ENCODE measurements around the gene TMEM204.

DNA sequence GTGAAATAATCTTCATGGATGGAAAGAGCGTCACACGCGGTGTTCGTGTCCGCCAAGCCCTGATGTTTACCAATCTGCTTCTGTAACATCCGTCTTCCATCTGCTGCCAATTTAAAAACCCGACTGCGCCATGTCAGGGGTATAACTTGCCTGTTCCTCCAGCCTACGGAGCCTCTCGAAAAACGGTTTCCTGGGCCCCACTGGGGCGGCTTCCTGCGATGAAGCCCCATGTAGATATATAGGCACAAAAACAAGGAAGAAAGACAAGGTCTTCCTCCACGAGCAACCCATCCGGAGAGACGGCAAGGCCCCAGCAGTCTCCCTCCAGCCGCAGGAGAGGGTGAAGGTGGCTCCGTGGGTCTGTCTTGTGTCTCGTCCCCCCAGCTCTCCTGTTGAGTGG lies 44.8 kb upstream of the TMEM204 start, which contains the start of gene PTX4:
- no peak for TF ChIP-seq REST (IDR thresholded peaks at IDR 0.05; ENCODE audit: low read depth)
- TF ChIP-seq, protein P1, sequence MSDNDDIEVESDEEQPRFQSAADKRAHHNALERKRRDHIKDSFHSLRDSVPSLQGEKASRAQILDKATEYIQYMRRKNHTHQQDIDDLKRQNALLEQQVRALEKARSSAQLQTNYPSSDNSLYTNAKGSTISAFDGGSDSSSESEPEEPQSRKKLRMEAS (IDR thresholded peaks at IDR 0.05) = no peak
- TF ChIP-seq YY1 (IDR thresholded peaks at IDR 0.05; ENCODE audit: low read depth) = no peak
- TF ChIP-seq TEAD4 (IDR thresholded peaks at IDR 0.05) = no peak
- TF ChIP-seq TAF1 (IDR thresholded peaks at IDR 0.05; ENCODE audit: low read depth) = no peak
- no peak for TF ChIP-seq RAD21 (IDR thresholded peaks at IDR 0.05; ENCODE audit: low read depth)

All from Ishikawa (cell line).